Caki2 (cell line): ENCODE measurements around the gene CAPZB. TPM values are rescaled to one million over a fixed set of nuclear protein-coding genes. Genes with fewer than 3 reads are reported as not detected.

Source experiments
- DNase-seq: peaks from one replicate; pipeline ENCODE4 v3.0.0-alpha.2; 2015; ENCODE audit warnings: low read depth
- in situ Hi-C: cut with HindIII; loops from 2 replicates; pipeline ENCODE4 v1.10.0; 2016; ENCODE audit warnings: low sequenced_read_pairs, low pct_unique_long_range_greater_than_20kb, mixed read lengths
- total RNA-seq: library from RNA; depleted of rRNA; stranded (reverse); fragments of >200 nt; shearing (Covaris generic); gene quantifications from 2 replicates; pipeline ENCODE4 v1.2.3, GENCODE V29; 2014; ENCODE audit warnings: low replicate concordance

CAPZB gene
- total RNA-seq, 1 experiment from 2014 or later: 321 TPM

DNA sequence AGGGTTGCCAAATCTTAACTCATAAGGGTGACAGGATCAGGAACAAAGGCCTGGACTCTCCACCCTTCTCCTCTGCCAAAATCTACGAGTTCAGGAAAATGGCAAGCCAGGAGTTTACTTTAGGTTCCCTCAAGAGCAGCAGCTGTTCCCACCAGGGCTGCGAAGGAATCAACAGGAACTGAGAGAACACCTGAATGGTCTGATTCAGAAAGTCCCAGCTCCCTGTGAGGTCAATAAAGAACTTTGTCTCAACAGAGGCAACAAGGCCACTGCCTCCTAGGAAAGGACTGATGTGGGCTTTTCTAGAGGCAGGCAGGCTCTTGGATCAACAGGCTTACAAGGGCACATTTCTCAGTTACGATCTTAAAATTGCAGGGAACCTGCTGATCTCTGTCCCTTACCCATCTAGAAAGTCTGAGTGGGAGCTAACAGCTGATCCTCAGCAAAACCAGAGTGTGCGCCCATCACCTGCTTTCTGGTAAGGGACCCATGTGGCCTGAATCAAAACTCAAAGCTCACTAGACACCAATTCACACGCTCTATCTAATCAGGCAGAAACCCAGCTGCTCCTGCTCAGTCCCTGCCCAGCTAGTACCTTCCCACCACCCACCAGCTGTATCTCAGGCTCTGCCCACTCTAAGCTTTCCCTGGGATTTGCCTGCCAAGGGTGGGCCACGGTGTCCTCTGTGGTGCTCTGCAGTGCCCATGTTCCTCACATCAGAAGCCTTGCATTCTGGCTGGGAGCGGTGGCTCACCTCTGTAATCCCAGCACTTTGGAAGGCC lies 83.1 kb downstream of the CAPZB start:
- DNase-seq: no peak
- in situ Hi-C loops: no loop called here

DNA sequence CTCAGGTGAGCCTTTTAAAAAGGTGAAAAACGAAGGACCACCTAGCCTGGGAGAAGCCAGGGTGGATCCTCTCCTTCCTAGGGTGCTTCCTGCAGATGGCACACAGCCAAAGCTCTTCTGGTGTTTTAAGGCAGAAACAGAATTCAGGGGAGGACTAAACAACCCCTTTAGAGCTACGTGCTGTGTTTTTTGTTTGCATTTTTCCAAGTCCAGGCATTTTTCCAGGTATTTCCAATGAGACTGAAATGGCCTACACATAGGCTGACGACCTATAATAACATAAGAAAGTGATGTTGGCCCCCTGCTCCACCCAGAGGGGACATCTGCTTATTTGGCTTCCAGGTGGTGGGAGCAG lies 83.8 kb downstream of the CAPZB start:
- in situ Hi-C loops: no loop called here
- no peak for DNase-seq

GRCh38 chr1:19400875-19401534 lies 84.3 kb downstream of the CAPZB start:
- no peak for DNase-seq
- in situ Hi-C loops: no loop called here

DNA sequence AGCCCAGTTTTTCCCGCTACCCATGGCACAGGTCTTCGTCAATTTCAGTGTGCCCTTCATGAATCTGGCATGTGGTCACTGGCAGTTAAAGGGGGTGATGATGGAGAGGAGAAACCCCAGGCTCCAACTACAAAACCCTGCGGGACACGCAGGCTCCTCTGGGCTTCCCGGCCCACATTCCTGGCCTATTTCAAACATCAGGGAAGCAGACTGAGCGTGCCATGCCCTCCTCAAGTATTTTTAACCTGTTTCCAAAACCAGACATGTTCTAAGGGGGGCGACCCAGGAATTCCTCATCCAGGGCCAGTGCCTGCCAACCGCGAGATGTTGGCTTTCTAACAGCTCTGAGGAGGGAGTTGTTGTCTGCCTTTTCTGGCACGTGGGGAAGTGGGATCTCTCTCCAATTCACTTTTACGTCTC lies 85.1 kb downstream of the CAPZB start:
- DNase-seq: no peak
- in situ Hi-C loops: no loop called here

- in situ Hi-C loops: no loop called here
- peak; percentile 22 for DNase-seq
These were observed 87.0 kb downstream of the CAPZB start for GRCh38 chr1:19398309-19398760.

- no peak for DNase-seq
- in situ Hi-C loops: no loop called here
These were observed 88.0 kb downstream of the CAPZB start for GRCh38 chr1:19397217-19397945.

DNA sequence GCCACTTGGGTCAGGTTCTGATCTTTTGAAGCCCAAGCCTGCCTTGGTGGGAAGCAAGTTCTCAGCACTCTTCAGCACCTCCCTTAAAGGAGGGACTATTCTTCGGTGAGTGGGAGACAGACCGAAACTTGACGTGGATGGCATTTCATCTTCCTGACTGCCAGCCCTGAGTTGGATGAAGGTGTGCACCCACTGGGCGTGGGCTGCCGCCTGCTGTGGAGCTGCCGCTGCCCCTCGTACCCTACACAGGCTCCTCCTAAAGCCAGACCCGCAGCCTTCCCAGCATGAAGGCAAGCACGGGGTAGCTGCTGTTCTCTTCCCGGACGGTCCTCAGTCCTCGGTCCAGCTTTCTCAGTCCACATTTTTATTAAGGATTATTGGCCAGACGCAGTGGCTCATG lies 89.1 kb downstream of the CAPZB start:
- in situ Hi-C loops: no loop called here
- DNase-seq: no peak

DNA sequence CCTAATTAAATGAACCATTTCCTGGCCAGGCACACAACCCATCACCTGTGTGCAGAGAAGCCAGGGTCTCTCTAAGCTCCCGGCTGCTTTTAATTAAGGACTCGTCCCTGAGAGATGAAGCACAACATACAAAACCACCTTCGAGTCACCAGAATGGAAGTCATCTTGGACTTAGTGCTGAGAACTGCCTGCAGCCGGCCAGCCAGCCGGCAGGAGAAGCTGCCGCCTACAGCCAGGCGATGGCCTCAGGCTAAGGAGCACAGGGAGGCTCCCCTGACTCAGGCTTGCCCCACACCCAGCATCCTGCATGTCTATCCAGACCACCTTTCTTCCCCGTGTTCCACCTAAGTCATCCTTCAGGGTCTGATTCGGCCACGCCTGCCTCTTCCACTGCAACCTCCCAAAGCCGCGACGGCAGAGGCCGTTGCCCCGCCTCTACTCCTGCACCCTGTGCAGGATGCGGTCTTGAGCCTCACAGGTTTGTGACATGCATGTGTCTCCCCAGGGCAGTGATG lies 89.6 kb downstream of the CAPZB start:
- DNase-seq: no peak
- in situ Hi-C loops: no loop called here

- in situ Hi-C loops: no loop called here
- DNase-seq: no peak
These were observed 92.3 kb downstream of the CAPZB start for GRCh38 chr1:19393046-19393445.

DNA sequence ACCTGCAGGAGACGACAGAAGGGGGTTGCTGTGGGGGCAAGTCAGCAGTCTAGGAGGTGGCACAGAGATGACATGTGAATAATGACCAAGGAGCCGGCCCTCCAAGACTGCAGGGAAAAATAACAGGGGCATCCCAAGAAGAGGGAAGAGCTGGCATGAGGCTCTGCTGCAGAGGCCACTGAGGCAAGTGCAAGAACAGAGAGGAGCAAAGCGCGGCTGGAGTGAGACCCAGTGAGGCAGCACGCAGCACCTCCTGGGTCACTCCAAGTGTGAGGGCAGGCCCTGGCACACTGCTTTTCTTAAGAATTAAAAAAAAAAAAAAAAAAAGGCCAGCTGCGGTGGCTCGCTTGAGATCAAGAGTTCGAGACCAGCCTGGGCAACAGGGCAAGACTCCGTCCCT lies 93.1 kb downstream of the CAPZB start:
- in situ Hi-C loops: no loop called here
- DNase-seq: no peak

DNA sequence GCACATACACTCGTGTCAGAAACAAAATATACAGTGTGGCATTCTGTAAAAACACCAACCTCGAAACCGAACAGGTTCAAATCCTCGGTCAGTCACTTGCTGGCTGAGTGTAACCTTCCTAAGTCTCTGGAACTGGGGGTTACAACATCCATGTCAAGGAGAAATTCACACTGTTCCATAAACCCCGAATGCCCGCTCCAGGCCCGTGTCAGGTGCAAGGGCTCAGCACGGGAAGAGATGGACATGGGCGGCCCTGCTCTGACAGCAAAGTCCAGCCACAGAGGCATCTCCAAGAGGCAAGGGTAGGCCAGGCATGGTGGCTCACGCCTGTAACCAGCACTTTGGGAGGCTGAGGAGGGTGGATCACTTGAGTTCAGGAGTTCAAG lies 93.8 kb downstream of the CAPZB start:
- in situ Hi-C loops: no loop called here
- no peak for DNase-seq

GRCh38 chr1:19390901-19391595 lies 94.3 kb downstream of the CAPZB start:
- in situ Hi-C loops: no loop called here
- DNase-seq: peak; percentile 27

DNA sequence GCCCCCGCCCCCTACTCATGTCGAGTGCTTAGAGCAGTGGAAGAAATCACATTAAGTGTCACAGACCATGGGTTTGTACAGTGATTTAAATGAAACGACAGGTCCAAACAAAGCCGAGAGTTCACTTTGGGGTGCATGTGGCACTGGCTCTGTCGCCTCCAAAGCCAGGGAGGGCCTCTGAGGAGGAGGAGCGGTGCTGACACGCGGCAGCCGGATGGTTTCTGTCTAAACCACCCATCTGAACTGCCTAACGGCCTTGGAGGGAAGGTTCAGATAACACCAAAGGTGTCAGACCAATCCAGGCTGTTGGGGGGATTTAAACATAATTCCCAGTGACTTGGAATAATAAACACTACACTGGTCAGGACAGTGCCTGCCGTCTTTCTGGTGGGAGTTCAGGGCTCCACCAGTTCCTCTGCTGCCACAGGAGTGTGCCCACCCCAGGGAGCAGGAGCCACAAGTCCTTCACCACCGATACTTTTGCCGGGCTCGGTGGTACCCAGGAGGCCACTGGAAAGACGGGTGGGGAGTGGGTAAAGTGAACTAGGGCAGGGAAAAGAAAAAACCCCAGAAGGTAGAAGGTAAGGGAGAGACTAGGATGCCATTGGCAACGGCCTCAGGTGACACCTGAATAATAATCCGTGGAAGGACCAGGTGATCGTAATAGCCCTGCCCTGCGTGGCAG lies 95.0 kb downstream of the CAPZB start:
- no peak for DNase-seq
- in situ Hi-C loops: no loop called here

GRCh38 chr1:19388980-19389379 lies 96.4 kb downstream of the CAPZB start:
- DNase-seq: no peak
- in situ Hi-C loops: no loop called here

DNA sequence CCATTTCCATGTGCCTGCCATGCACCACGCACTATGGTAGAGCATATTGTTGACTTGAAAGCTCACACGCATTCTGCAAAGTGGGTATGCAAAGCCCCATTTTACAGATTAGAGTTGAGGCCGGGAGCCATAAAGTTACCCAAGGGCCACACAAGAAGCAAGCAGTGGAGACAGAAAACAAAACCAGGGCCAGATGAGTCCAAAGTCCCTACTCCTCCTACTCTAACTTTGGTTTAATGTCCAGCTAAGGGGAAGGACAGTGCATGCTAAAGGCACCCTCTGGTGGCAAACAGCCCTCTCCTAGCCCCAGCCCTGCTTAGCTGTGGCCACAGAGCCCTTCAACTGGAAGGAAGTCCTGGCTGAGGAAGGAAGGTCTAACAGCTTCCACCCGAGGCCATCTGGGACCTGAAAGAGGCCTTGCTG lies 98.3 kb downstream of the CAPZB start:
- no peak for DNase-seq
- in situ Hi-C loops: no loop called here

GRCh38 chr1:19385869-19386591 lies 99.3 kb downstream of the CAPZB start:
- DNase-seq: no peak
- in situ Hi-C loops: no loop called here

- in situ Hi-C loops: no loop called here
- no peak for DNase-seq
These were observed 100.1 kb downstream of the CAPZB start for GRCh38 chr1:19385221-19385620.
